GM12872 (cell line): ENCODE data around the gene DCLK1.

ENCODE experiments used
- TF ChIP-seq, protein P1 (sequence below): IDR thresholded peaks from 3 replicates; pipeline ENCODE4 v1.5.1; 2011; ENCODE audit warnings: low read depth, mild to moderate bottlenecking, low read length, moderate library complexity; ENCODE audit not compliant: insufficient read depth

DCLK1 gene

DNA sequence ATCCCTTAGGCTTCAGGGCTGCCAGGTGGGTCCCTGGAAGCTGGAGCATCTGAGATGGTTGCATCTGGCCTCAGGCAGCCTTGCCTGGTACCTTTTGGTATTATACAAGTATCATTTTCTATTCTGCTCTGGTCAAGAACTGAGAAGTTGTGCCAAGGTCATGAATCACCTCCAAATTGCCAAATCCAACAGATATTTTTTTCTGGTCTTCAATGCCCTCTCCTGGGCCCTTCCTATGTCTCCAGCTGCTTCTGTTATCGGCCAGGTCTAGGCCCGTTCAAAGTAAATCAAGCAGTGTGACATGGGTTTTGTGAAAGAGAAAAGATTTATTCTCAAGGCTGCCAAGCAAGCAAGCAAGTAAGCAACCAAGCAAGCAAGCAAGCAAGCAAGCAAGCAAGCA, 383.6 kb downstream of the DCLK1 start:
- TF ChIP-seq, protein P1, sequence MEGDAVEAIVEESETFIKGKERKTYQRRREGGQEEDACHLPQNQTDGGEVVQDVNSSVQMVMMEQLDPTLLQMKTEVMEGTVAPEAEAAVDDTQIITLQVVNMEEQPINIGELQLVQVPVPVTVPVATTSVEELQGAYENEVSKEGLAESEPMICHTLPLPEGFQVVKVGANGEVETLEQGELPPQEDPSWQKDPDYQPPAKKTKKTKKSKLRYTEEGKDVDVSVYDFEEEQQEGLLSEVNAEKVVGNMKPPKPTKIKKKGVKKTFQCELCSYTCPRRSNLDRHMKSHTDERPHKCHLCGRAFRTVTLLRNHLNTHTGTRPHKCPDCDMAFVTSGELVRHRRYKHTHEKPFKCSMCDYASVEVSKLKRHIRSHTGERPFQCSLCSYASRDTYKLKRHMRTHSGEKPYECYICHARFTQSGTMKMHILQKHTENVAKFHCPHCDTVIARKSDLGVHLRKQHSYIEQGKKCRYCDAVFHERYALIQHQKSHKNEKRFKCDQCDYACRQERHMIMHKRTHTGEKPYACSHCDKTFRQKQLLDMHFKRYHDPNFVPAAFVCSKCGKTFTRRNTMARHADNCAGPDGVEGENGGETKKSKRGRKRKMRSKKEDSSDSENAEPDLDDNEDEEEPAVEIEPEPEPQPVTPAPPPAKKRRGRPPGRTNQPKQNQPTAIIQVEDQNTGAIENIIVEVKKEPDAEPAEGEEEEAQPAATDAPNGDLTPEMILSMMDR, result no peak

- TF ChIP-seq, protein P1, result no peak
Observed at GRCh38 chr13:35744566-35745178, 386.5 kb downstream of the DCLK1 start.

DNA sequence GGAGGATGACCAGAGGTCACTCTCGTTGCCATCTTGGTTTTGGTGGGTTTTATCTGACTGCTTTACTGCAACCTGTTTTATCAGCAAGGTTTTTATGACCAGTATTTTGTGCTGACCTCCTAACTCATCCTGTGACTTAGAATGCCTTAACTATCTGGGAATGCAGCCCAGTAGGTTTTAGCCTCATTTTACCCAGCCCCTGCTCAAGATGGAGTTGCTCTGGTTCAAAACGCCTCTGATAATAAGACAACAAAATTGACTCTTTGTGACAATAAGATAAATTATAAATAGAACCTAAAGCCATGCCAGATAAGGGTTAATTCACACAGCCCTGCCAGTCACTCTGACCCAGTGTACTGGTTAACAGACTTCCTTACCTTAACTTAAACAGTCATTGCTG, 387.0 kb downstream of the DCLK1 start:
- TF ChIP-seq, protein P1, result no peak

- TF ChIP-seq, protein P1, result no peak
Observed at GRCh38 chr13:35743165-35743564, 388.0 kb downstream of the DCLK1 start.

GRCh38 chr13:35741657-35742056, 389.5 kb downstream of the DCLK1 start:
- TF ChIP-seq, protein P1, result no peak

DNA sequence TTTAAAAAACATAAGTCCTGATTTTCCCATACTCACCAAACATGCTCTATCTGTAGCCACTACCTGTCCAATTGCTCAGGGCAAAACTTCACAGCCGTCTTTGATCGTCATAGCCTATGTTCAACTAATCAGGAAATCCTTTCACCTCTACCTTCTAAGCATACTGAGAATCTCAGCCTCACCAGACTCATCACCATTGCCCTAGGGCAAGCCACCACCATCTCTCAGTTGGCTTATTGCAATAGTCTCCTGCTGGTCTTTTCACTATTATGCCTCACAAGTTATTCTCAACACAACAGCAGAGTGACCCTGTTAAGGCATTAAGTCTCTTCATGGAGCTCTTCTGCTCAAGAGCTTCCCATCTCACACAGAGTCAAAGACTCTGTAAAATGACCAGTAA, 394.3 kb downstream of the DCLK1 start:
- TF ChIP-seq, protein P1, result no peak

GRCh38 chr13:35733827-35734226, 397.4 kb downstream of the DCLK1 start:
- TF ChIP-seq, protein P1, result no peak
